CD4-positive, alpha-beta T cell treated with Interleukin-4 for 1 hour (primary cell): ENCODE measurements around the gene BRICD5.

ENCODE experiments used
- DNase-seq, 2 donors: peaks; one replicate each; pipeline ENCODE4 v3.0.0-alpha.2; 2020 to 2022

Gene BRICD5

DNA sequence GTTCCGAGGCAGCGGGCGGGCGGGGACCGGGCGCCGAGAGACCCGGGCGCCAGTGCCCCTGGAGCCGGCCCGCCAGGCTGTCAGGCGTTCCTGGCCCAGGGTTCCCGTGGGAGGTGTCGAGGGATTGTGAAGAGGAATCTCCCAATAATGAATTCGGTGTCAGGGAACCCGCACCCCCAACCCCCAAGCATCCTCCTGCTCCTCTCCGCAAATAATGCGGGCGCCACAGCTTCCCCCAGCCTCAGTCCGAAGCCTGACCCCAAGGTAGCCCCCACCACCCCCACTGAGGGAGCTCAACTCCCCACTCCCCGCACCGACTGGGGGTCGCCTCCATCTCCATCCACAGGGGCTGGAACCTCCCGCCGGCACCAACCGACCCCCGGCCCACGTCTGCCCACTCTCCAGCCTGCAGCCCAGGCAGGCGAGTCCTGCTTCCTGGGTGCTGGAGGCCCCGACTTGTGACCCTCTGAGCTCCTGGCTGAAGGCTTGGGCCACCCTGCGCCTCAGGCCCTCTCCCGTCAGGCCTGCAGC is 13.6 kb downstream of the BRICD5 start:
- no peak for DNase-seq

DNA sequence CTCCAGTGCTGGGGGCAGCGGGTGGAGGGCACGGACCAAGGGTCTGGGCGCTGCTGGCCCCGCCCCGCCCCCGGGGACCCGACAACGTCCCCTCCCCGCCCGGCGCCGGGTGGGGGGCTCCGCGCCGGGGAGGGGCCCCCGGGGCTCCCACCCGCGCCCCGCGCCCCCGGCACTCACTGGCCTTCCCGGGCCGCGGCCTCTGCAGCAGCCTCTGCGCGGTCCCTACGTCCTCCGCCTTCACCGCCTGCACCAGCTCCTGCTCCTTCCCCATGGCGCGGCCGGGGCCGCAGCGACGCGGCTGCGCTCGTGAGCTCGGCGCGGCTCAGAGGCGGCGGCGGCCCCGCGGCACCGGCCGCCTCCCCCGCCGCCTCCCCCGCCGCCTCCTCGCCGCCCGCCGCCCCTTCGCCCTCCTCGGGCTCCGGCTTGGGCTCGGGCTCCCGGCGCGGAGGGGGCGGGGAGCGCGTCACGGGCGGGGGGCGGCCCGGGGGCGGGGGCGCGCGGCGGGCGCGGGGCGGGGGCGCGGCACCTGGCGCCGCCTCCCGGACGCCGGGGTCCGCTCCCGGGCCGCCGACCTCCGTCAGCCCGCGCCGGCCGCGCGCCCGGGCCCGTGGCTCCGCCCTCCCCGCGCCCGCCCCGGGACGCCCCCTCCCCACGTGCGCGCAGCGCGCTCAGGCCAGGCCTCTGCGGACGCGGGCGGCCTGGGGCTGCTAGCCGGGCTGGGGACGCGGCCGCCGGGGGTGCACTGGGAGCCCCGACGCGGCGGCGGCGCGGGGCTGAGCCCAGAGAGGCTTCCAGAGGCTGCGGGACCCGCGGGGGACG is 14.3 kb downstream of the BRICD5 start, which contains the start of gene CASKIN1:
CASKIN1 (minus strand) TSS at position 444 of the 819 bp plus-strand sequence; CDS start at position 271, 173 bp downstream.
- DNase-seq: no peak

DNA sequence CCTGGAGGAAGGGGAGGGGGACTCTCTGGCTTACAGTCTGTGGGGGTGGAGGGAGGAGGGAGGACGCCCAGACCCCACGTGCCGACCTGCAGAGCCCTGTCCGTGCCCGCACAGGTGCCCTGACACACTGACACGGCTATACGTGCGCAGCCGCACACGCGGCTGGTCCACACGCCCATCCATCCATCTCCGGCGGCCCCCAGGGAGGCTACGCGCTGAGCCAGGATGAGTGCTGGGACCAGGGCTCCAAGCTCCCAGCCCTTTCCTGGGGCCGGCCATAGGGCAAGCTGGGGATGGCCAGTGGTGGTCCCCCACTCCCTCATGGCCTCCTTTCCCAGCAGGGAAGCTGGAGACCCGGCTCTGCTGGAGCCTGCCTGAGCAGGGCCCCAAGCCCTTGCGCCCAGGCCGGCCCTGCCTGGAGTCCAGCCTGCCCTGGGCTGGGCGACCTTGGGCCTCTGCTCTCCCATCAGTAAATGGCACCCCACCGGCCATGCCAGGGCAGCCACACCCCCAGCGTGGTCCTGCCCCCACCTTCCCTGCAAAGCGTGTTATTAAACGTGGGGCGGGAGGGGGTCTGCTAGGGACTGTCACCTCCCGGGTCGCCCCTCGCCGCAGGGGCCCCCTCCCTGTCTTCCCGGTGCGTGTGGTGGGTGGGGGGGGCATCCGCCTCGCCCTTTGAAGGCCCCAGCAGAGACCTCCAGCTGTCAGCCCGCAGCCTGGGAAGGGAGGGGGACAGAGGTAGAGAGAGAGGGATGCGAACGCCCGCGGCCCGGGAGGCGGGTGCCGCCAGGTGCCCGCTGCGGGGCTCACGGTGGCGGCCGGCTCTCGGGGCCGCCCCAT is 15.1 kb downstream of the BRICD5 start:
- DNase-seq: no peak

DNA sequence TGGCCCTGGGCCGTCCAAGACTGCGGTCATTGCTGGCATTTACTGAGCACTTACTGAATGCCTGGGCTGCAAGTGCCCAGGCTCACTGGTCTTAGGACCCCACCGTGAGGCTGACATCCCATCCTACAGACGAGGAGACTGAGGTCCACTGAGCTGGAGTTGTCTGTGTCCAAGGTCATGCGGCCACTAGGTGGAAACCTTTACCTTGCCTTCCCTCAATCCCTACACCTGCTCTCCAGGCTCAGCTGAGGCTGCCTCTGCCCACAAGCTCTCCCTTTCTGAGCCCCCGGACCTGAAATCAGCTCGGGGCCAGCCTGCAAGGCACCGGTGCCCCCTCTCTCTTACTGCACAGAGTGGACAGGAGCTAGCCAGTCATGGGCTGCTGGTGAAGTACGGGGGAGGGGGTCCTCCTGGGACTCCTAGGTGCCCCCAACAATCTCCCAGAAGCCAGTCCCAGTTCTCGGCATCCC is 15.8 kb downstream of the BRICD5 start:
- DNase-seq: peak; percentile 66 to 70

DNA sequence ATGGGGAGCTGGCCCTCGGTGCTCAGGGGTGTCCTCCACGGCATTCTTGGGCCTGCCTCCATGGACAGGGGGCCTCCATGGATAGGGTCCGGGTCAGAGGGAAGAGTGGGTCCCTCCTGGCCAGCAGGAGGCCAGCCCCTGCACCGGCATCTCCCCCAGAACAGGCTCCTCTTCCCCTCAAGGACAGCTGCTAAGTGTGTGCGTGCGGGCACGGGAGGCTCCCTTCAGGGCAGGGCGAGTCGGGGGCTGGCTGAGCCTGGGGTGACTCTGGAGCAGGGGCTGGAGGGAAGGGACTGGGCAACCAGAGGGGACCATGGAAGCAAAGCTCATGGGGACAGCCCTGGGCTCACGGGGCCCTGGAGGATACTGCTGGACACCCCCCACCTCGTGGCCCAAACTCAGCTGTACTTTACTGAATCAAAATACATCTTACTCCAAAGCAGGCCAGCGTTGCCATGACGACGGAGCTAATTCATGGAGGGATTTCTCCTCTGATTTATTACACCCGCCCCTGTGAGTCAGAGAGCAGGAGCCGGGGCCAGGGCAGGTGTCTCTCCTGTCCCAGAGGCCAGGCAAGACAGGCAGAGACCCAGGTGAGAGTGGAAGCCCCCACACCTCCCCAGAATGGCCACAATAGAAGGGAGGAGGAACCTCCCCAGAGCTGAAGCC is 16.4 kb downstream of the BRICD5 start:
- no peak for DNase-seq

DNA sequence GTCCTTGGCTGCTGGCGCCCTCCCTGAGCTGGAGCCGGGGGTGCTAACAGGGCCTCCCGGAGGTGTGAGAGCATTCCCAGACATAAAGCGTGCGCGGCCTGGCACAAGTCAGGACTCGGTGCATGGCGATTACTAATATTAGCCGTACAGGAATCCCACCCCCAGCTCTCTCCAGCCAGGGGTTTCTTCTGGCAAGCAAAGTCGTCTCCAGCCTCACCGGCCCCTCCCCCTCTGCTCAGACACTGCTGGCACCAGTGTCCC is 19.3 kb downstream of the BRICD5 start:
- no peak for DNase-seq

DNA sequence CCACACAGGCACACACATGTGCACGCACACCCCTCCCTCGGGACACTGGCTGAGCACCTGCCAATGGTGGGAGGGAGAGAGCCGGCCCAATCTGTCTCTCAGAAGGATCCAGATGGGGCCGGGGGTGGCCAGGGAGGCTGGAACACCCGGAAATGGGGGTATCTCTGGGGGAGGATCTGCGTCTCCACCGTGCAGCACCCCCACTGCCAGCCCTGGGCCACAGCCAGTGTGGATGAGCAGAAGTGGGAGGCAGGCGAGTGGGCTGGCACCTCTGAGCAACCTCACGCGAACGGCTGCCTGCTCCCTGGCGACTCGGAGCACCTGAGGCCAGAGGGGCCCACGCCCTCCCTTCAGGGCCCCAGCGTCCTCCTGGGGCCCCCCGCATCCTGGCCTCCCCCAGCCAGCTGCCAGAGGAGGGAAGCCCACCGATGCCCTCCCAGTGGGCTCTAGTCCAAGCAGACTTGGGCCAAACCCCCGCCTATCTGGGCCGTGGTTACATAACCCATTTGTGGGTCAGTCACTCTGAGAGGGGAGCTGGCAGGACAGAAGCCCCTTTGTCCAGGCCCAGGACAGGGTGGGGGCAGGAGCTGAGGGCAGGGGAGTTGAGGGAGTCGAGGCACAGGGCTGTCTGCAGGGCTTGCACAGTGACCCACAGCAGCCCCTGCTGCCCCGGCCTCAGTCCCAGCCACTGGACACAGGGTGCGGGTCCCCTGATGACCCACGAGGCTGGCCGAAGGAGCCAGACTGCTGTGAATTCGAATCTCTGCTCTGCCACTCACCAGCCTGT is 19.8 kb downstream of the BRICD5 start:
- DNase-seq: no peak

DNA sequence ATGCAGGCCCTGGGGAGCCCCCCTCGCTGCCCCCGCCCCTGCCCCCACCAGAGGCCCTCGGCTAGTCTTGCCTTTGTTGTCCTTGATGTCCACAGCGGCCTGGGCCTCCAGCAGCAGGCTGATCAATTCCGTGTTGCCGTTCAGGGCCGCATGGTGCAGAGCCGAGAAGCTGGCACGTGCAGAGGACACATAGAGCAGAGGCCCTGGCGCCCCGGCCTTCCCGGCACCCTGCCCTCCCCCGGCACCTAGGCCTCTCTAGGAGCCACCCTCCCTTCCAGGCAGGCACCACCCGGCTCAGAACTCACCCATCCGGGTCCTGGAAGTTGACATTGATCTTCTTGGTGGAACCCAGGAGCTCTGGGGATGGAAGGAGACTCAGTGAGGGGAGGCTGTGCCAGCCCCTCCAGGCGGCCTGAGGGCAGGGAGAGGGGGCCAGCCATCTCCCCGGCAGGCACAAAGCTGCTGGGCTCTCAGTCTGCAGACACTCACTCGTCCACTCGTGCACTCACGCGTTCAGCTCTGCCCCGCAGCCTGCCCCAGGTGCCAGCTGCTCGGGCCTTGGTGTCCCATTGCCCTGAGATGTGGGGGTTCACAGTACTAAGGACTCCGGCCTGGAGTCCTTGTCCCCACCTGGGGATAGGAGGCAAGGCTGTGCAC is 20.5 kb downstream of the BRICD5 start:
- DNase-seq: no peak

DNA sequence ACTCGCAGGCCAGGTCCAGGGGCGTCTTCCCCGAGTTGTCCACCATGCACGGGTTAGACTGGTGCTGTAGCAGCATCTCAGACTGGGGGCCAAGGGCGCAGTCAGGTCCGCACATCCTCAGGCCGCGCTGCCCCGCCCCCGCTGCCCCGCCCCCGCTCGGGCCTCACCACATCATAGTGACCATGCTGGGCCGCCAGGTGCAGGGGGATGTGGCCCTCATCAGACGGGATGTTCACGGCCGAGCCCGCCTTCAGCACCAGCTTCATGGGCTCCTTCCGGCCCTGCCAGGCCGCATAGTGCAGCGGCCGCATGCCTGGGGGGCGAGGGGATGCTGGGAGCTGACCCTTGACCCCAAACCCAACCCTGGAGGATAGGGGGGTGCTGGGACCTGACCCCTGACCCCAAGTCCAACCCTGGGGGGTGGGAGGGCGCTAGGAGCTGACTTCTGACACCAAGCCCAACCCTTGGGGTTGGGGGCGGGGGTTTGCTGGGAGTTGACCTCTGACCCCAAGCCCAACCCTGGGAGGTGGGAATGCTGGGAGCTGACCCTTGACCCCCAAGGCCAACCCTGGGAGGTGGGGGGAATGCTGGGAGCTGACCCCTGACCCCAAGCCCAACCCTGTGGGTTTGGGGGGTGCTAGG is 21.3 kb downstream of the BRICD5 start:
- DNase-seq: no peak

DNA sequence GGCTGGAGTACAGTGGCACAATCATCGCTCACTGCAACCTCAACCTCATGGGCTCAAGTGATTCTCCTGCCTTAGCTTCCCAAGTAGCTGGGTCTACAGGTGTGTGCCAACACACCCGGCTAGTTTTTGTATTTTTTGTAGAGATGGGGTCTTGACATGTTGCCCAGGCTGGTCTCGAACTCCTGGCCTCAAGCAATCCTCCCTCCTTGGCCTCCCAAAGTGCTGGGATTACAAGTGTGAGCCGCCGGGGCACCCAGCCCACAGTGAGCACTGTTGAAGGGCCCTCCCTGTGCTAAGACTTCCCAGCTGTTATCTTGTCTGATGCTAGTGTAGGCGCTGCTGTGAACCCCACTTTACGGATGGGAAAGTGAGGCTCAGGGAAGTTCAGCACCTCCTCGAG is 22.3 kb downstream of the BRICD5 start:
- DNase-seq: no peak

DNA sequence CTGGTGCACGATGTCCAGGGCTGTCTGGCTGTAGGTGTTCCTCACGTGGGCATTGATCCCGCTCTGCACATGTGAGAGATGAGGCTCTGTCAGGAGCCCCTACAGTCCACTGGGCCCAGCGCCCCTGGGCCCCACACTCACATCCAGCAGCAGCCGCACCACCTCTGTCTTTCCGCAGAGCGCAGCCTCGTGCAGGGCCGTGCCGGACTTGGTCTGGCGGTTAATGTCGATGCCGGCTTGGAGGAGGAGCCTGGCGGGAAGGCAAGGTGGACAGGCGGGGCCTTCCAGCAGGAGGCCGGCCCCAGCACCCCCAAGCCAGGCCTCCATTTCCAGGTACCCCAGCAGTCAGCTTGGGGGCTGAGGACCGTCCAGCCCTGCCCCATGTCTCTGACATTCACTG is 23.5 kb downstream of the BRICD5 start:
- DNase-seq: no peak

DNA sequence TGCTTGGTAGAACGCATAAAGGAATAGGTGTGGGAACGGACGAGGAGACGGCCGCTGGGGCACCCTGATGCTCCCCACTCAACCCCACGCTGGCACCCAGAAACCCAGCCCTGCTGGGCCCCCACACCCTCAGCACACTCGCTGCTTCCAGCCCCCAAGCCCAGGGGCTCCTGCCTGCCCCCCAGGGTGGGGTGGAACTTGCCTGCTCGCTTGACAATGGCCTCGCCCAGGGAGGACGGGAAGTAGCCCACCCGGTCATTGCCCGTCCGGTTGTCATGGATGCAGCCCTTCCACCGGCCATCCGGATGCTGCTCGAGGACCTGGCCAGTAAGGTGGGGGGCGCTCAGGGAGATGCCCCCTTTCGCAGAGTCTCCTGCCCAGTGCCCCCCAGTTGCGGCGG is 24.2 kb downstream of the BRICD5 start:
- DNase-seq: no peak

DNA sequence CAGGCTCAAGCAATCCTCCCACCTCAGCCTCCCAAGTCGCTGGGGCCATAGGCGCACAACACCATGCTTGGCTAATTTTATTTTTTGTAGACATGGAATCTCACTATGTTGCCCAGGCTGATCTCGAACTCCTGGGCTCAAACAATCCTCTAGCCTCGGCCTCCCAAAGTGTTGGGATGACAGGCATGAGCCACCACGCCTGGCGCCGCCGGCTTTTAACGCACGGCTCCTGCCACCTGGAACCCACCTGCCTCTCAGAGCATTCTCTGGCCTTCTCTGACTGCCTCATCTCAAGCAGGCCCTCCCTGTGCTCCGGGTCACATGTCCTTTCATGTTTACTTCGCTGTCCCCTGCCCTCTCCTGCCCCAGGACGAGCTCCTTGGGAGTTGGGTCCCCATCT is 24.6 kb downstream of the BRICD5 start:
- no peak for DNase-seq

DNA sequence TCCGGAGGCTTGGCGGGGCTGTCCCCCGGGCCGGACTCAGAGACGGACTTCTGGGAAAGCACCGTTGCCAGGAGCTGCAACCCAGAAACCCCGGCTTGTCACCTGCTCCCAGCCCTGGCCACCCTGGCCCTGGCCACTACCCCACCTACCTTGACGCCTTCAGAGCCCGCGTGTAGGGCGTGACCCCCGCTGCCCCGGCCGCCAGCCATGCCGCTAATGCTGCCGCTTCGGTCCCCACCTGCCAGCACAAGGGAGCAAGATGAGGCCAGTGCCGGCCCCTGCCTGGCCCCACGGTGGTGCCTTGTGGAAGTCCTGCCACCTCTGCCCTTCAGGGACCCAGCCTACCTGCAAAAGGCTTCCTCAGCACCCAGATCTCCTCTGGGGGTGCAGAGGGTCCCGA is 25.7 kb downstream of the BRICD5 start:
- no peak for DNase-seq

DNA sequence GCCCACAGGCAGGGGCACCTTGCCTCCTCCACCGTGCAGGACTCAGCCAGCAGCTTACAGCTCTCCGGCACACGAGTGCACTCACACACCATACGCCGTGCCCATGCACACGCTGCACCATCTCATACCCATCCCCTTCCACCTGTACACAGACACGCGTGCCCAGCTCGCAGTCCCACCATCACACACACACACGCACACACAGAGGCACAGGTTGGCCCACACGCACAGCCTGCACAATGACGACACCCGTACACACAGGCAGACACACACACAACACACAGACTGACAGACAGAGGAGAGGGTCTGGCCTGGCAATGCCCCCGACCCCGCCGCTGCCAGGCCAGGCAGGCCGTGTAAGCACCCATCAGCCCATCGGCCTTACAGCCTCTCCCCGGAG is 26.3 kb downstream of the BRICD5 start:
- DNase-seq: no peak

DNA sequence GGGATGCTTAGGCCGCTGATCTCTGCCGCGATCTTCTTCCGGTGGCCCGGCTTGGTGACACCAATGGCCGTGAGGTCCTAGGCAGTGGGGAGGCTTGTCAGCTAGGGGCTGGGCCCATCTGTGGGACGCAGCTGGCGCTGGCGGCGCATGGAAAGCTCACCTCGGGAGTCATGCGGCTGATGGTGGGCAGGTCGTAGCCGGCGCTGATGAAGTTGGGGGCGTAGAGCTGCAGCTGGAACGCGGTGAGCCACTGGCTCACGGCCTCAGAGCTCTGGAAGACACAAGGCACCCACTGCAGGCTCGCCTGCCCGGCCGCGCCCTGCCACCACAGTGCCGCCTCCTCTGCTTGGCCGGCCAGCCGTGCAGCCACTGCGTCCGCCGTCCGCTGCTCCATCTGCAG is 27.0 kb downstream of the BRICD5 start:
- DNase-seq: no peak

DNA sequence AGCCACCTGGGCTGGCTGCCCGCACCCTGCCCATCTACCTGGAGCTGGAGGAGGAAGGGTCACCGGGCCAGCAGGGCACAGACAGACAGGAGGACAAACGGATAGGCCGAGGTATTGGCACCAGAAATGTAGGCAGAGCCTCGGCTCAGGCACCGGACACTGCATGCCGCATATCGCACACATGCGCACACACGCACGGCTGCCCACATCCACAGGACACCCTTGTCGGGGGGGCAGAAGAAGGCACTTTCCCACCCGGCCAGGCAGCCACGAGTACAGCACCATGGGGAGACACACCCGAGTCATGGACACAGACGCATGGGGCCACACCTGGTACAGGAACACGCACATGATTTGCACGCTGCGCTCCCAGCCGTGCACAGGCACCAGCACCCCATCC is 28.7 kb downstream of the BRICD5 start:
- no peak for DNase-seq

DNA sequence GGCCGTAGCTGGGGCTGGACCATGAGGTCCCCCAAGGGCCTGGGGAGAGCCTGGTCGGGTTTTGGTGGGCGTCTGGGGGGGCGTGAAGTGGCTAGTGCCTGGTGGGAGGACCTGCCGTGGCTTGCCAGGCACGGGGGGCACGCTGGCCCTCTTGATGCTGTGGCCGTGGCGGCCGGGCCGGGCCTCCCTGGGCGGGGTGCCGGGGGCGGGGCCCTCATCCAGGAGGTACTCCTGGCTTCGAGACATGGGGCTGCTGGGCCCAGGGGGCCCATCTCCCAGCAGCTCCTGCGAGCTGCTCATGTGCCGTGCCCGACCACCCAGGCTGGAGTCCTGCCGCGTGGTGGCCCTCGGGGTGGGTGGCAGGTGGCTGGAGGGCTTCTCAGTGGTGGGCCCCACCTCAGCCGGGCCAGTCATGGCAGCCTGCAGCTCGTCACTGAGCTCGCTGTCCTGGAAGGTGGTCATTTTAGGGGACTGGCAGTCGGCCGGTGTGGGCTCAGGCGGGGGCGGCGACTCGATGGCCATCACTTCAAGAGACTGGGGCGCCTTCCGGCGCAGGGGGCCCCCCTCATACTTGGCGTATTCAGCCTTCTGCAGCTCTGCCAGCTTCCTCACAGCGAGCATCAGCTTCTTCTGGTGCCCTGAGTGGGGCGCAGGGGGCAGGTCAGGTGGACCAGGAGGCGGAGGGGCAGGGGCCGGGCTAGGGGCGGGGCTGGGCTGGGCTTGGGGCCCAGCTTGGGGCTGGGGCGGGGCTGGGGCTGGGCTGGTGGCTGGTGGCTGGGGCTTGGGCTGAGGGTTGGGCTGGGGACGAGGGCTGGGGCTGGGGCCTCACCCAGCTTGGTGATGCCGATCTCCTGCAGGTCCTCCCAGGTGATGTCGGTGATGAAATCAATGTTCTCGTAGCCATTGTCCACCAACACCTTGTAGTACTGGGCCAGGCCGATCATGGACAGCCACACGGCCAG is 29.4 kb downstream of the BRICD5 start:
- DNase-seq: no peak

DNA sequence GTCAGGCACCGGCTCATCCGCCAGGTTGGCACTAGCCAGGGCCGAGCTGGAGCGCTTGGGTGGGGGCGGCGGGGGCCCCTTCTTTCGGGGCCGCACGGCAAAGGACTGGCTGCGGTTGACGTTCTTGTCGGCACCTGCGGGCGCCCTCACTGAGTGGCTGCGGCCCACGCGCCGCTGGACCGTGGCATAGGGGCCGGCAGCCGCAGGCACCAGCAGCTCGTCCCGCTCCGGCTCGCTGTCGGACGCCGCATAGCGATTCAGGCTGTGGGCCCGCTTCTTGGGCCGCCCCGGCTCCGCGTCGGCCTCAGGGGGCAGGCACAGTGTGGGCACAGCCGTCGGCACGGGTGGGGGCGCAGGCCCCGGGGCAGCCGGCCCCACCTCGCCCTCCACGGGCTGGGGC is 30.2 kb downstream of the BRICD5 start:
- no peak for DNase-seq

DNA sequence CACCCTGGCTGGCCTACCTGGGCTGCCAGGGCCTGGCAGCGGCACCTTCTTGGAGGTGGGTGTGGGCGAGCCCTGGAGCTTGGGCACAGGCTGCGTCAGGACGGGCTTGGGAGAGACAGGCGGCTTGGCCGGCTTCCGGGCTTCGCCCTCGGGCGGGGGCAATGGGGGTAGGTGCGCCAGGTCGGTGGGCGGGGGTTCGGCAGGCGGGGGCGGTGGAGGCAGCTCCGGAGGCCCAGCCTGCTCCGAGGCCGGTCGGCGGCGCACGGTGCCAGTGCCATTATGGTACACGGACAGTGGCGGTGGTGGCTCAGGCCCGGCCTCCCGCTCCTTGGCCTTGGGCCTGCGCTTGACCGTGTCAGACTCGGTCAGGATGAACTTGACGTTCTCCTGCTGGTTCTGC is 31.1 kb downstream of the BRICD5 start:
- no peak for DNase-seq
